A549 (cell line): Measurements from ENCODE around the gene CYFIP2.

Experiments used
- JUNB ChIP-seq: fragments of >200 bp; sonication (Bioruptor Twin); formaldehyde crosslinking; IDR thresholded peaks from 2 replicates; pipeline ENCODE4 v1.6.1; 2016
- KDM5A ChIP-seq: fragments of 200-600 bp; sonication (generic); IDR thresholded peaks from 2 replicates; pipeline ENCODE4 v1.6.1; 2016; ENCODE audit warnings: antibody characterized with exemption, mild to moderate bottlenecking
- POLR2A ChIP-seq: IDR thresholded peaks from 2 replicates; pipeline ENCODE4 v1.6.1; 2012; ENCODE audit warnings: mild to moderate bottlenecking, low read length
- TF ChIP-seq, protein P1 (sequence below): fragments of >200 bp; sonication (Bioruptor Twin); formaldehyde crosslinking; IDR thresholded peaks from 3 replicates; pipeline ENCODE4 v1.5.1; 2016

GRCh38 chr5:157358871-157359270, 92.9 kb downstream of the CYFIP2 start:
- TF ChIP-seq JUNB: no peak
- TF ChIP-seq KDM5A: no peak
- TF ChIP-seq, protein P1, sequence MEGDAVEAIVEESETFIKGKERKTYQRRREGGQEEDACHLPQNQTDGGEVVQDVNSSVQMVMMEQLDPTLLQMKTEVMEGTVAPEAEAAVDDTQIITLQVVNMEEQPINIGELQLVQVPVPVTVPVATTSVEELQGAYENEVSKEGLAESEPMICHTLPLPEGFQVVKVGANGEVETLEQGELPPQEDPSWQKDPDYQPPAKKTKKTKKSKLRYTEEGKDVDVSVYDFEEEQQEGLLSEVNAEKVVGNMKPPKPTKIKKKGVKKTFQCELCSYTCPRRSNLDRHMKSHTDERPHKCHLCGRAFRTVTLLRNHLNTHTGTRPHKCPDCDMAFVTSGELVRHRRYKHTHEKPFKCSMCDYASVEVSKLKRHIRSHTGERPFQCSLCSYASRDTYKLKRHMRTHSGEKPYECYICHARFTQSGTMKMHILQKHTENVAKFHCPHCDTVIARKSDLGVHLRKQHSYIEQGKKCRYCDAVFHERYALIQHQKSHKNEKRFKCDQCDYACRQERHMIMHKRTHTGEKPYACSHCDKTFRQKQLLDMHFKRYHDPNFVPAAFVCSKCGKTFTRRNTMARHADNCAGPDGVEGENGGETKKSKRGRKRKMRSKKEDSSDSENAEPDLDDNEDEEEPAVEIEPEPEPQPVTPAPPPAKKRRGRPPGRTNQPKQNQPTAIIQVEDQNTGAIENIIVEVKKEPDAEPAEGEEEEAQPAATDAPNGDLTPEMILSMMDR: no peak
- no peak for TF ChIP-seq POLR2A
